Measurements from ENCODE around the gene OR5K1. TPM values are rescaled to one million over a fixed set of nuclear protein-coding genes. Genes with fewer than 3 reads are reported as not detected.

Gene OR5K1
- total RNA-seq, 1 donor from 2014 or later = not detected

- DNase-seq (no peak), ATAC-seq (ENCODE audit: low read depth) (no peak)
- intact Hi-C loops (cut with micrococcal nuclease) = no loop called here
- Mint-ChIP-seq H3K9me3 (peaks cover 7% of the 10 kb centered on the region), H3K27me3 (no peaks in the 10 kb centered on the region), H3K27ac (no peak overlapping the region), H3K36me3 (ENCODE audit: low read depth) (no peaks in the 10 kb centered on the region), H3K4me3 (no peak overlapping the region), H3K4me1 (no peaks in the 10 kb centered on the region)
- CTCF ChIA-PET = no interaction called here
- TF ChIP-seq CTCF (IDR thresholded peaks at IDR 0.05) = no peak
- POLR2A ChIA-PET = no interaction called here
These were observed 5.5 kb upstream of the OR5K1 start for GRCh38 chr3:98457543-98457942.

GRCh38 chr3:98460220-98460619 is 2.8 kb upstream of the OR5K1 start:
- Mint-ChIP-seq H3K9me3 (peaks cover 7% of the 10 kb centered on the region), H3K4me1 (no peaks in the 10 kb centered on the region), H3K27ac (no peak overlapping the region), H3K27me3 (no peaks in the 10 kb centered on the region), H3K4me3 (no peak overlapping the region), H3K36me3 (ENCODE audit: low read depth) (no peaks in the 10 kb centered on the region)
- no peak for TF ChIP-seq CTCF (IDR thresholded peaks at IDR 0.05)
- POLR2A ChIA-PET = no interaction called here
- DNase-seq (no peak), ATAC-seq (ENCODE audit: low read depth) (no peak)
- CTCF ChIA-PET = no interaction called here
- intact Hi-C loops (cut with micrococcal nuclease) = no loop called here

- Mint-ChIP-seq H3K36me3 (ENCODE audit: low read depth) (peaks cover 4% of the 10 kb centered on the region), H3K27me3 (peaks cover 26% of the 10 kb centered on the region), H3K27ac (no peak overlapping the region), H3K4me1 (no peaks in the 10 kb centered on the region), H3K9me3 (peaks cover 30% of the 10 kb centered on the region), H3K4me3 (no peak overlapping the region)
- ChIA-PET CTCF (no interaction called here), POLR2A (no interaction called here)
- intact Hi-C loops (cut with micrococcal nuclease) = loop anchor here (10.0 kb wide), 1 partner anchor 128 kb away; the partner anchor contains the start of gene OR5K4
- TF ChIP-seq CTCF (IDR thresholded peaks at IDR 0.05) = no peak
- DNase-seq (no peak), ATAC-seq (ENCODE audit: low read depth) (no peak)
These were observed 19.9 kb downstream of the OR5K1 start for GRCh38 chr3:98482717-98483482.

GRCh38 chr3:98483626-98484025 is 20.6 kb downstream of the OR5K1 start:
- Mint-ChIP-seq H3K9me3 (peaks cover 35% of the 10 kb centered on the region), H3K27ac (no peak overlapping the region), H3K27me3 (peaks cover 29% of the 10 kb centered on the region), H3K4me1 (no peaks in the 10 kb centered on the region), H3K36me3 (ENCODE audit: low read depth) (peaks cover 6% of the 10 kb centered on the region), H3K4me3 (no peak overlapping the region)
- CTCF ChIA-PET = no interaction called here
- POLR2A ChIA-PET = no interaction called here
- intact Hi-C loops (cut with micrococcal nuclease) = loop anchor here (10.0 kb wide), 1 partner anchor 129 kb away; the partner anchor contains the start of gene OR5K4
- ATAC-seq (ENCODE audit: low read depth) (no peak), DNase-seq (no peak)
- TF ChIP-seq CTCF (IDR thresholded peaks at IDR 0.05) = no peak

GRCh38 chr3:98497381-98497780 is 34.4 kb downstream of the OR5K1 start, which contains the start of gene OR5K2:
Gene OR5K2, plus strand, starts transcription at chr3:98497681. Its CDS starts 0 bp downstream, at chr3:98497681.
- ChIA-PET CTCF (no interaction called here), POLR2A (no interaction called here)
- no peak for DNase-seq
- intact Hi-C loops (cut with micrococcal nuclease) = no loop called here
- ATAC-seq (ENCODE audit: low read depth) = no peak
- Mint-ChIP-seq H3K4me1 (no peaks in the 10 kb centered on the region), H3K36me3 (ENCODE audit: low read depth) (no peaks in the 10 kb centered on the region), H3K4me3 (no peak within 1 kb of the TSS), H3K9me3 (no peaks in the 10 kb centered on the region), H3K27me3 (peaks cover 3% of the 10 kb centered on the region), H3K27ac (no peak within 1 kb of the TSS)
- TF ChIP-seq CTCF (IDR thresholded peaks at IDR 0.05) = no peak
